ENCODE data around the gene LAT.
"Not testable (repeated sequence)": the region's sequence is repeated elsewhere in the genome, so short reads cannot be mapped to it uniquely, and the experiment has no call there.

The LAT gene

DNA sequence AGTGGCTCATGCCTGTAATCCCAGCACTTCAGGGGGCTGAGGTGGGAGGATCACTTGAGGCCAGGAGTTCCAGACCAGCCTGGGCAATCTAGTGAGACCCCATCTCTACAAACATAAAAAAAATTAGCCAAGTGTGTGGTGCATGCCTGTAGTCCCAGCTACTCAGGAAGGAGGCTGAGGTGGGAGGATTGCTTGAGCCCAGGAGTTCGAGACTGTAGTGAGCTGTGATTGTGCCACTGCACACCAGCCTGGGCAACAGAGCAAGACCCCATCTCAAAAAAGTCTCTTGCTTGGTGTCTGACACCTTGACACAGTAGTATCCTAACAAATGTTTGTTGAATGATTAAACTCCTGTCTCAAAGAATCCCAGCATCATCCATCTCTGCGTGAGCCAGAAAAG is 15.2 kb upstream of the LAT start:
- H3K4me1 ChIP-seq (ENCODE audit: control insufficient read depth in 2 of 2, insufficient read depth in 1 of 2, low read depth in 1 of 2, low read length in 2 of 2); H4K91ac ChIP-seq (ENCODE audit: low read depth, low read length, poor library complexity); H3K79me1 ChIP-seq (ENCODE audit: low read depth, low read length); H2BK12ac ChIP-seq (ENCODE audit: low read length); H2AFZ ChIP-seq (ENCODE audit: low read length); H3K23ac ChIP-seq (ENCODE audit: low read depth, low read length, poor library complexity); H3K4me3 ChIP-seq (ENCODE audit: low read length in 2 of 2); H2BK15ac ChIP-seq (ENCODE audit: low read length); H4K8ac ChIP-seq (ENCODE audit: low read depth, low read length); H3K27ac ChIP-seq (replicated peaks; ENCODE audit: low read length); H3K9me3 ChIP-seq (replicated peaks in 1 of 2; ENCODE audit: control insufficient read depth in 2 of 2, insufficient read depth in 1 of 2, low read depth in 1 of 2, low read length in 2 of 2); H3K9ac ChIP-seq (ENCODE audit: low read depth, low read length, poor library complexity); H2AK5ac ChIP-seq (ENCODE audit: low read depth, low read length); H3K18ac ChIP-seq (ENCODE audit: low read length); DNase-seq (ENCODE audit: low spot score); H3K27me3 ChIP-seq (ENCODE audit: control insufficient read depth in 3 of 3, insufficient read depth in 3 of 3, low read depth in 1 of 3, low read length in 3 of 3); H3K4me2 ChIP-seq (ENCODE audit: insufficient read depth, low read length, poor library complexity, severe bottlenecking); H3K4ac ChIP-seq (ENCODE audit: low read length); H2BK5ac ChIP-seq (ENCODE audit: low read length); H2BK120ac ChIP-seq (ENCODE audit: low read depth, low read length); H3K14ac ChIP-seq (ENCODE audit: low read length): not testable (repeated sequence)
- WGBS, 2 donors (ENCODE audit: extremely low coverage in 2 of 2, insufficient read length in 2 of 2, insufficient replicate concordance in 1 of 2): no CpG with 5 or more reads among the region's 2 CpGs
- H3K36me3 ChIP-seq (replicated peaks in 1 of 2; ENCODE audit: control insufficient read depth in 2 of 2, insufficient read depth in 2 of 2, low read length in 2 of 2): peaks cover 3 to 14% of the 10 kb centered on the region in 2 donors

GRCh38 chr16:28974007-28974436 is 10.8 kb upstream of the LAT start:
- peak overlapping the region; percentile 75 for H3K9ac ChIP-seq (ENCODE audit: low read depth, low read length, poor library complexity)
- peak; percentile 59 for DNase-seq (ENCODE audit: low spot score)

GRCh38 chr16:28974437-28975157 is 10.3 kb upstream of the LAT start, which contains the start of gene SPNS1:
Gene SPNS1, plus strand, starts transcription at chr16:28974778. Its CDS starts 374 bp downstream, at chr16:28975152.
- Histone ChIP-seq H3K4me2 (ENCODE audit: insufficient read depth, low read length, poor library complexity, severe bottlenecking) (peak within 1 kb of the TSS; percentile 92), H3K23ac (ENCODE audit: low read depth, low read length, poor library complexity) (peak within 1 kb of the TSS; percentile 98), H4K91ac (ENCODE audit: low read depth, low read length, poor library complexity) (peak within 1 kb of the TSS; percentile 89), H2AK5ac (ENCODE audit: low read depth, low read length) (peak within 1 kb of the TSS; percentile 69), H2BK120ac (ENCODE audit: low read depth, low read length) (no peak within 1 kb of the TSS), H3K9me3 (replicated peaks in 1 of 2; ENCODE audit: control insufficient read depth in 2 of 2, insufficient read depth in 1 of 2, low read depth in 1 of 2, low read length in 2 of 2) (no peaks in the 10 kb centered on the region), H3K4me3 (ENCODE audit: low read length in 2 of 2) (peak within 1 kb of the TSS; percentile 79 to 94), H3K27ac (replicated peaks; ENCODE audit: low read length) (peak within 1 kb of the TSS; percentile 89), H3K9ac (ENCODE audit: low read depth, low read length, poor library complexity) (peak within 1 kb of the TSS; percentile 92), H3K4ac (ENCODE audit: low read length) (peak within 1 kb of the TSS; percentile 42), H2AFZ (ENCODE audit: low read length) (peak within 1 kb of the TSS; percentile 80), H3K79me1 (ENCODE audit: low read depth, low read length) (peaks cover 4% of the 10 kb centered on the region), H3K14ac (ENCODE audit: low read length) (peak within 1 kb of the TSS; percentile 91), H3K36me3 (replicated peaks in 1 of 2; ENCODE audit: control insufficient read depth in 2 of 2, insufficient read depth in 2 of 2, low read length in 2 of 2) (peaks cover 4 to 12% of the 10 kb centered on the region in 2 donors), H3K27me3 (ENCODE audit: control insufficient read depth in 3 of 3, insufficient read depth in 3 of 3, low read depth in 1 of 3, low read length in 3 of 3) (no peaks in the 10 kb centered on the region), H2BK15ac (ENCODE audit: low read length) (no peak within 1 kb of the TSS), H3K18ac (ENCODE audit: low read length) (peak within 1 kb of the TSS; percentile 80), H2BK12ac (ENCODE audit: low read length) (peak within 1 kb of the TSS; percentile 50), H4K8ac (ENCODE audit: low read depth, low read length) (peak within 1 kb of the TSS; percentile 100), H3K4me1 (ENCODE audit: control insufficient read depth in 2 of 2, insufficient read depth in 1 of 2, low read depth in 1 of 2, low read length in 2 of 2) (peaks cover 5 to 6% of the 10 kb centered on the region in 2 donors), H2BK5ac (ENCODE audit: low read length) (peak within 1 kb of the TSS; percentile 78)
- peak; percentile 93 for DNase-seq (ENCODE audit: low spot score)
- WGBS, 2 donors (ENCODE audit: extremely low coverage in 2 of 2, insufficient read length in 2 of 2, insufficient replicate concordance in 1 of 2): no CpG with 5 or more reads among the region's 60 CpGs

More at GRCh38 chr16:28974007-28974436, 10.8 kb upstream of the LAT start:
- Histone ChIP-seq H2AK5ac (ENCODE audit: low read depth, low read length) (no peak overlapping the region), H2BK120ac (ENCODE audit: low read depth, low read length) (no peak overlapping the region), H2AFZ (ENCODE audit: low read length) (peak overlapping the region; percentile 80), H3K4me2 (ENCODE audit: insufficient read depth, low read length, poor library complexity, severe bottlenecking) (peak overlapping the region; percentile 92), H3K9me3 (replicated peaks in 1 of 2; ENCODE audit: control insufficient read depth in 2 of 2, insufficient read depth in 1 of 2, low read depth in 1 of 2, low read length in 2 of 2) (no peaks in the 10 kb centered on the region), H3K14ac (ENCODE audit: low read length) (no peak overlapping the region), H3K4ac (ENCODE audit: low read length) (no peak overlapping the region), H2BK5ac (ENCODE audit: low read length) (no peak overlapping the region), H3K79me1 (ENCODE audit: low read depth, low read length) (peaks cover 4% of the 10 kb centered on the region), H3K27me3 (ENCODE audit: control insufficient read depth in 3 of 3, insufficient read depth in 3 of 3, low read depth in 1 of 3, low read length in 3 of 3) (no peaks in the 10 kb centered on the region), H3K4me1 (ENCODE audit: control insufficient read depth in 2 of 2, insufficient read depth in 1 of 2, low read depth in 1 of 2, low read length in 2 of 2) (peaks cover 5 to 6% of the 10 kb centered on the region in 2 donors), H3K23ac (ENCODE audit: low read depth, low read length, poor library complexity) (no peak overlapping the region), H2BK15ac (ENCODE audit: low read length) (no peak overlapping the region), H2BK12ac (ENCODE audit: low read length) (no peak overlapping the region), H4K91ac (ENCODE audit: low read depth, low read length, poor library complexity) (no peak overlapping the region), H3K36me3 (replicated peaks in 1 of 2; ENCODE audit: control insufficient read depth in 2 of 2, insufficient read depth in 2 of 2, low read length in 2 of 2) (peaks cover 4 to 6% of the 10 kb centered on the region in 2 donors), H3K18ac (ENCODE audit: low read length) (no peak overlapping the region), H3K27ac (replicated peaks; ENCODE audit: low read length) (peak overlapping the region; percentile 89), H3K4me3 (ENCODE audit: low read length in 2 of 2) (peak overlapping the region; percentile 79 to 82), H4K8ac (ENCODE audit: low read depth, low read length) (no peak overlapping the region)
- no CpG with 5 or more reads among the region's 17 CpGs for WGBS, 2 donors (ENCODE audit: extremely low coverage in 2 of 2, insufficient read length in 2 of 2, insufficient replicate concordance in 1 of 2)

GRCh38 chr16:28975158-28975599 is 9.7 kb upstream of the LAT start:
- peak overlapping the region; percentile 69 for H2AK5ac ChIP-seq (ENCODE audit: low read depth, low read length)
- H3K4me2 ChIP-seq (ENCODE audit: insufficient read depth, low read length, poor library complexity, severe bottlenecking): peak overlapping the region; percentile 88
- WGBS, 2 donors (ENCODE audit: extremely low coverage in 2 of 2, insufficient read length in 2 of 2, insufficient replicate concordance in 1 of 2): no CpG with 5 or more reads among the region's 30 CpGs
- H2BK120ac ChIP-seq (ENCODE audit: low read depth, low read length): no peak overlapping the region
- H2BK5ac ChIP-seq (ENCODE audit: low read length): peak overlapping the region; percentile 78
- H3K14ac ChIP-seq (ENCODE audit: low read length): peak overlapping the region; percentile 91
- peak overlapping the region; percentile 50 for H2BK12ac ChIP-seq (ENCODE audit: low read length)
- peak overlapping the region; percentile 80 for H3K18ac ChIP-seq (ENCODE audit: low read length)
- peak overlapping the region; percentile 89 for H4K91ac ChIP-seq (ENCODE audit: low read depth, low read length, poor library complexity)
- H3K9me3 ChIP-seq (replicated peaks in 1 of 2; ENCODE audit: control insufficient read depth in 2 of 2, insufficient read depth in 1 of 2, low read depth in 1 of 2, low read length in 2 of 2): no peaks in the 10 kb centered on the region
- H3K36me3 ChIP-seq (replicated peaks in 1 of 2; ENCODE audit: control insufficient read depth in 2 of 2, insufficient read depth in 2 of 2, low read length in 2 of 2): peaks cover 4 to 12% of the 10 kb centered on the region in 2 donors
- H3K4ac ChIP-seq (ENCODE audit: low read length): peak overlapping the region; percentile 42
- no peak overlapping the region for H3K27ac ChIP-seq (replicated peaks; ENCODE audit: low read length)
- peak overlapping the region; percentile 100 for H4K8ac ChIP-seq (ENCODE audit: low read depth, low read length)
- H3K4me3 ChIP-seq (ENCODE audit: low read length in 2 of 2): peak overlapping the region; percentile 79 to 94
- peaks cover 4% of the 10 kb centered on the region for H3K79me1 ChIP-seq (ENCODE audit: low read depth, low read length)
- DNase-seq (ENCODE audit: low spot score): no peak
- H3K23ac ChIP-seq (ENCODE audit: low read depth, low read length, poor library complexity): peak overlapping the region; percentile 98
- peak overlapping the region; percentile 80 for H2AFZ ChIP-seq (ENCODE audit: low read length)
- peak overlapping the region; percentile 92 for H3K9ac ChIP-seq (ENCODE audit: low read depth, low read length, poor library complexity)
- no peak overlapping the region for H2BK15ac ChIP-seq (ENCODE audit: low read length)
- peaks cover 5 to 6% of the 10 kb centered on the region in 2 donors for H3K4me1 ChIP-seq (ENCODE audit: control insufficient read depth in 2 of 2, insufficient read depth in 1 of 2, low read depth in 1 of 2, low read length in 2 of 2)
- H3K27me3 ChIP-seq (ENCODE audit: control insufficient read depth in 3 of 3, insufficient read depth in 3 of 3, low read depth in 1 of 3, low read length in 3 of 3): no peaks in the 10 kb centered on the region
